HG03159 (cell line): ENCODE results near the gene FOSL2.
"Not testable (repeated sequence)": the region's sequence is repeated elsewhere in the genome, so short reads cannot be mapped to it uniquely, and the experiment has no call there.

Source experiments
- ATAC-seq: cut with Tn5 transposase; IDR thresholded peaks from one replicate; pipeline ENCODE4 v1.9.1; 2021; ENCODE audit warnings: mild to moderate bottlenecking, moderate library complexity; ENCODE audit not compliant: unreplicated experiment

The FOSL2 gene

DNA sequence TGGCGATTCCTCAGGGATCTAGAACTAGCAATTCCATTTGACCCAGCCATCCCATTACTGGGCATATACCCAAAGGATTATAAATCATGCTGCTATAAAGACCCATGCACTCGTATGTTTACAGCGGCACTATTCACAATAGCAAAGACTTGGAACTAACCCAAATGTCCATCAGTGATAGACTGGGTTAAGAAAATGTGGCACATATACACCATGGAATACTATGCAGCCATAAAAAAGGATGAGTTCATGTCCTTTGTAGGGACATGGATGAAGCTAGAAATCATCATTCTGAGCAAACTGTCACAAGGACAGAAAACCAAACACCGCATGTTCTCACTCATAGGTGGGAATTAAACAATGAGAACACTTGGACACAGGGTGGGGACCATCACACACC is 20.9 kb upstream of the FOSL2 start:
- ATAC-seq = not testable (repeated sequence)

- ATAC-seq = no peak
Measured at GRCh38 chr2:28373854-28374253, 18.8 kb upstream of the FOSL2 start.

GRCh38 chr2:28374331-28374730 is 18.3 kb upstream of the FOSL2 start:
- ATAC-seq = no peak

GRCh38 chr2:28375236-28375635 is 17.4 kb upstream of the FOSL2 start:
- ATAC-seq = no peak

DNA sequence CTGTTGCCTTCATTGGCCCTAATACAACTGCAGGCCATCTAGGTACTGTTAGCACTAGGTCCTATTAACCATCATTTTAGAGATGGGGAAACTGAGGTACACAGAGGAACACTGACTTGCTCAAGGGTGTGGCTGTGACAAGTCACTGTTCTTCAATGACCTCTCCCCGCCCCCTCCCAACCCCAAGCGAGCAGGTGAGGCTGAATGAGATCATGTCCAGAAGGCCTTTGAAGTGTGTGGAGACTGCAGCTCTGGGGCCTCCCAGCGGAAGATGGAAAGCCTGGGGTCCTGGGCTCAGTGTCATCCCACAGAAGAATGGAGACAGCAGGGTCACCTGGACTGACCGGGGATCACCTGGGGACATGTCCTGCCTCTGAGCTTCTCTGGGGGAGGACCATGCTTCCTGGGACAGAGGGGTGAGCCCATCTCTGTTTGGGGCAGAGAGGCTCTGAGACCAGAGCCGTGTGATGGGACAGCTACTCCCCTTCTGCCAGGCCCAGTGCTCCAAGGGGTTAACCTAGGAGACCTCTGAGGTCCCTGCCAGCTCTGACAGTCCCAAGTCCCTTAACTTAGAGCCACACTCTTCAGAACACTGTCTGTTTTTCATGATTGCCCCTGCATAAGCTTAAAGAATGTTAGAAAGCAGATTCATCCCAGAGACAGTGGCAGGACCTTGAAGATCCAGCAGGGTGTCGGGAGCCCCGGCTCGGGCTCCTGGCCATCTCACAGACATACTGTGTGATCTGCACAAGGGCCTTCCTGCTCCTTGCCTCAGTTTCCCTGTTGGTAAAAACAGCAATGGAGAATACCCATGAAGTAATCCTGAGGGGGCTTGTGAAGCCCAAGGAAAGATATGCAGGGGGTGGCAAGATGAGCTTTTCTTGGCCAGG is 16.7 kb upstream of the FOSL2 start:
- no peak for ATAC-seq

- no peak for ATAC-seq
Measured at GRCh38 chr2:28377195-28377816, 15.4 kb upstream of the FOSL2 start.

- ATAC-seq = no peak
Measured at GRCh38 chr2:28377984-28378678, 14.5 kb upstream of the FOSL2 start.

- ATAC-seq = no peak
Measured at GRCh38 chr2:28378679-28379584, 13.7 kb upstream of the FOSL2 start.

- ATAC-seq = no peak
Measured at GRCh38 chr2:28380219-28380618, 12.4 kb upstream of the FOSL2 start.

- no peak for ATAC-seq
Measured at GRCh38 chr2:28381225-28382180, 11.2 kb upstream of the FOSL2 start.

GRCh38 chr2:28382755-28383154 is 9.9 kb upstream of the FOSL2 start:
- ATAC-seq = no peak

- ATAC-seq = no peak
Measured at GRCh38 chr2:28387082-28387960, 5.3 kb upstream of the FOSL2 start.

- ATAC-seq = no peak
Measured at GRCh38 chr2:28389399-28390240, 3.0 kb upstream of the FOSL2 start.

DNA sequence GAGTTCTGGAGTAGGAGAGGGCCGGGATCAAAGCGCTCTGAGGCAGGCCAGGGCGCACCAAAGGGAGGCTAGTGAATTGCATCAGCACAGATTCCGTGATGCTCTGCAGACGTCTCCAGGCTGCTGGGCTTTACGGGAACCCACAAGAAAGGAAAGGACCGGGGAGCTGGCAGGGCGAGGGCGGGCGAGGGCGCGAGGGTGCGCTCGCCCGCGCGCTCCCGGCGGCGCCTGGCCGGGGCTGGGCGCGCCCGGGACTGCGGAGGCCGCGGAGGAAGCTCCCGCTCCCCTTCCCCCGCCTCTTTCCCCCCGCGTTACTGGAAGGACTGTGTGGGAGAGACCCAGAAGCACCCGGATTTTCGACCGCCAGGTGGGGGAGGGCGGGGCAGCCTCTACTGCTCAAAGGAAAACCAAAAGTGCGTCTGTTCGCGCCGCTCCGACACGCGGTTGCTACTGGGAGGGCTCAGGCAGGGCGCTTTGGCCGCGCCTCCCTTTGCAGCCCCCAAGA is 2.4 kb upstream of the FOSL2 start:
- ATAC-seq = peak; percentile 27

DNA sequence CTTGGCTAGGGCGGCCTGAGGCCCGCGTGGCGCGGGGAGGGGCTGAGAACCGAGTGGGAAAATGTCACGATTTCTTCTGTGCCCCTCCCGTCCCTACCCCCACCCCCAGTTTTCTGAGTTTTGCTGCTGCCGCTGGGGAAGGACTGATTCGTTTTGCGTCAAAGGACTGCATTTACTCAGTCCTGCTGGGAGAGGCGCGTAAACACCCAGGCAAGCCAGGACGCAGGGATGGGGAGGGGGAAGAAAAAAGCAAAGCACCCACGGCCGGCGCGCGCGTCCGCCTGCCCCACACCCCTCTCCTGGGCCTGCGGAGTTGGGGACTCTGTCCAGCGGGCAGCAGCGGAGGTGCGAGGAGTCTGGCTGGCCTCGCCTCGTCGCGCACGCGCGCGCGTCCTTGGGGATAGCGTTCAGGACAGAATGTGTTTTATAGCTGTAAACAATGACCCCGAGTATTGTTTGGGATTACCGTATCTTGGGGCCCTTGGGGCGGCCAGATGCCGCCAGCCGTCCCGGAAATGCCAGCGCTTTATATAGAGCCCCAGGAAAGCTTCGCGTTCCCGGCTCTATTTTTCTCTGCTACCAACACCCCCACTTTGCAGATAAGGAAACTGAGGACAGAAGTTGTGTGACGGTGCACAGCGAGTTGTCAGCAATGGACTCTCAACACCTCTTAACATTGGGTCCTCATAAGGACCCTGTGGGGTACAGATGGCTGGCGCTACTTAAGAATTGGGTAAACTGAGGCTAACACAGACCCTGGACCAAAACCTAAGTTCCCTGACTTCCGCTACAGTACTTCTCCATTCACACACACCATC is 1.7 kb upstream of the FOSL2 start:
- no peak for ATAC-seq

DNA sequence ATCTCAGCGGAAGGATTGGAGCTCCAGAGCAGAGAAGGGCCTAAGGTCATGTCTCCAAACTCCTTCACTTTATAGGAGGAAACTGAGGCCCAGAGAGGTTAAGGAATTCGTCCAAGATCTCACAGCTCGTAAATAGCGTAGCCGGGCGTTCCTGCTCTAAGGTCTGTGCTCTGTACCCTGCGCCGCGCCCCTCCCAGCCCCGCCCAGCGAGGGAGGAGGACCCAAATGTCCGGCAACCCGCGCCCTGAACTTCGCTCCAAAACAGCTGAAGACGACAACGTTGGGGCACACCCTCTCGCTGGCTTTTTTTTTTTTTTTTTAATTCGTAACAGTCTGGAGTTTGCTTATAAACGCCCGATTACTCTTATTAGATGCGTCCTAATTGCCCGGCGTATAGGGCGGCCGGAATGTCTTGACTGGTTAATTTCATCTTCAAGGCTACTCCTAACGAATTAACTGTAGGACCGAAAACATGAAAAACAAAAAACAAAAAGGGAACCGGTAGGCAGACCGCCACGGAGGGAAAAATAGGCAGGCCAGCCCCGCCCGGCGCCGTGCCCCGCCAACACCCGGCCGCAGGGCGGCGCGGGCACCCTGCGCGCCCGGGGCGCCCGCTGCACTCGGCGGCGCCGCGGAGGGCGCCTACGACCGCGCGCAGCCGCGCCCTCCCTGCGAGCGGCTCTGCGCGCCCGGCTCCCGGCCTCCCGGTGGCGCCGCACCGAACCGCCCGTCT is 928 bp upstream of the FOSL2 start:
- ATAC-seq = peak; percentile 34
